ENCODE measurements around the gene HSD17B3.

DNA sequence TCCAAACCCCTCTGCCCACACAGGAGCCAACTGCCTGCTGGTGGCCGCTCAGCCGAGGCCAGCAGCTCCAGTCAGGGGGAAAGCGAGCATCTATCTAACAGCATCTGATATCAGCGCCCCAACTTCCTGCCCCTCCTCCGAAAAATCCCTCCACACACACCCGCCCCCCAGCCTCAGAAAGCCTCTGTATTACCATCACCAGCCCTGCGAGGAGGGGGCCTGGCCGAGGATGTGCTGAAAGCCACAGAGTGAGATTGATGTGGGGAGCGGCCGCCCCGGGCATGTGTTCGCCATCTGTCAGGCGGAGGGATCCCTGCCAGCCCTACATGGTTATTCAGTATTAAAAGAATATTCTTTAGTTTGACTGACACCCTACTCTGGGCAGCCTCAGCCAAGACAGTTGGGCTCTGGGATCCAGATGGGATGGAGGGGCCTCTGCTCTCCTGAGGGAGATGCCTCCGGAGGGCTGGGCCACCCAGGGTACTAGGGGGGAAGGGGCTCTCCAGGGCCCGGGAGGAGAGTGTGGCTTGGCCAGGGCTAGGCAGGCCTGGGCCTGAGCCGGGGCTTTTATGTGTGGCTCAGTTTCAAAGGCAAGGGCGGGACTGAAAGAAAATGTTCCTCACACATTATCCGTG lies 98.0 kb downstream of the HSD17B3 start:
- TF ChIP-seq POLR2AphosphoS5 (IDR thresholded peaks at IDR 0.05) (no peak), CTCF (IDR thresholded peaks at IDR 0.05; ENCODE audit: poor library complexity, severe bottlenecking) (no peak), EZH2 (IDR thresholded peaks at IDR 0.05; ENCODE audit: borderline replicate concordance, insufficient read depth, low read length, poor library complexity, severe bottlenecking) (no peak)
